Transverse colon (tissue), 4 donors: ENCODE data around the gene BCAM.

Source experiments
- EP300 ChIP-seq: sonication (generic); formaldehyde crosslinking; IDR thresholded peaks from one replicate; pipeline ENCODE4 v1.6.1; 2017; ENCODE audit warnings: antibody characterized with exemption, low read depth
- POLR2AphosphoS5 ChIP-seq, 3 donors: sonication (generic); formaldehyde crosslinking; IDR thresholded peaks; one replicate each; pipeline ENCODE4 v1.6.1; 2016; ENCODE audit warnings: antibody characterized with exemption in 3 of 3
- TF ChIP-seq, protein P1 (sequence below), 5 experiments: fragments of 200-600 bp in 3 of 5; fragments of 450-650 bp in 2 of 5; sonication (generic) in 3 of 5; IDR thresholded peaks; 1 replicate in 2 of 5; 2 replicates in 3 of 5; pipeline ENCODE4 v1.5.1; 2016 to 2017; ENCODE audit warnings: antibody characterized with exemption in 5 of 5, inconsistent platforms in 3 of 5, mild to moderate bottlenecking in 2 of 5, moderate library complexity in 1 of 5

GRCh38 chr19:44863990-44864389, 55.1 kb downstream of the BCAM start:
- TF ChIP-seq, protein P1, sequence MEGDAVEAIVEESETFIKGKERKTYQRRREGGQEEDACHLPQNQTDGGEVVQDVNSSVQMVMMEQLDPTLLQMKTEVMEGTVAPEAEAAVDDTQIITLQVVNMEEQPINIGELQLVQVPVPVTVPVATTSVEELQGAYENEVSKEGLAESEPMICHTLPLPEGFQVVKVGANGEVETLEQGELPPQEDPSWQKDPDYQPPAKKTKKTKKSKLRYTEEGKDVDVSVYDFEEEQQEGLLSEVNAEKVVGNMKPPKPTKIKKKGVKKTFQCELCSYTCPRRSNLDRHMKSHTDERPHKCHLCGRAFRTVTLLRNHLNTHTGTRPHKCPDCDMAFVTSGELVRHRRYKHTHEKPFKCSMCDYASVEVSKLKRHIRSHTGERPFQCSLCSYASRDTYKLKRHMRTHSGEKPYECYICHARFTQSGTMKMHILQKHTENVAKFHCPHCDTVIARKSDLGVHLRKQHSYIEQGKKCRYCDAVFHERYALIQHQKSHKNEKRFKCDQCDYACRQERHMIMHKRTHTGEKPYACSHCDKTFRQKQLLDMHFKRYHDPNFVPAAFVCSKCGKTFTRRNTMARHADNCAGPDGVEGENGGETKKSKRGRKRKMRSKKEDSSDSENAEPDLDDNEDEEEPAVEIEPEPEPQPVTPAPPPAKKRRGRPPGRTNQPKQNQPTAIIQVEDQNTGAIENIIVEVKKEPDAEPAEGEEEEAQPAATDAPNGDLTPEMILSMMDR (IDR thresholded peaks at IDR 0.05) = no peak
- TF ChIP-seq EP300 (no peak), POLR2AphosphoS5 (IDR thresholded peaks at IDR 0.05) (no peak)
